ENCODE results near the gene STAC3.
"Not testable (repeated sequence)": the region's sequence is repeated elsewhere in the genome, so short reads cannot be mapped to it uniquely, and the experiment has no call there.

The STAC3 gene

GRCh38 chr12:57250956-57251355, at the start of gene STAC3:
TSS of gene STAC3 (minus strand) at chr12:57251187. CDS start at chr12:57249636, 1,551 bp downstream.
- POLR2A ChIA-PET, result interaction anchor here (0.9 kb wide), 2 partner anchors 21 to 269 kb away, joined by 3 read pairs; partner anchors contain the start of gene DDIT3
- DNase-seq (ENCODE audit: low read depth, low spot score), result no peak
- TF ChIP-seq, protein P1, sequence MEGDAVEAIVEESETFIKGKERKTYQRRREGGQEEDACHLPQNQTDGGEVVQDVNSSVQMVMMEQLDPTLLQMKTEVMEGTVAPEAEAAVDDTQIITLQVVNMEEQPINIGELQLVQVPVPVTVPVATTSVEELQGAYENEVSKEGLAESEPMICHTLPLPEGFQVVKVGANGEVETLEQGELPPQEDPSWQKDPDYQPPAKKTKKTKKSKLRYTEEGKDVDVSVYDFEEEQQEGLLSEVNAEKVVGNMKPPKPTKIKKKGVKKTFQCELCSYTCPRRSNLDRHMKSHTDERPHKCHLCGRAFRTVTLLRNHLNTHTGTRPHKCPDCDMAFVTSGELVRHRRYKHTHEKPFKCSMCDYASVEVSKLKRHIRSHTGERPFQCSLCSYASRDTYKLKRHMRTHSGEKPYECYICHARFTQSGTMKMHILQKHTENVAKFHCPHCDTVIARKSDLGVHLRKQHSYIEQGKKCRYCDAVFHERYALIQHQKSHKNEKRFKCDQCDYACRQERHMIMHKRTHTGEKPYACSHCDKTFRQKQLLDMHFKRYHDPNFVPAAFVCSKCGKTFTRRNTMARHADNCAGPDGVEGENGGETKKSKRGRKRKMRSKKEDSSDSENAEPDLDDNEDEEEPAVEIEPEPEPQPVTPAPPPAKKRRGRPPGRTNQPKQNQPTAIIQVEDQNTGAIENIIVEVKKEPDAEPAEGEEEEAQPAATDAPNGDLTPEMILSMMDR (IDR thresholded peaks at IDR 0.05; ENCODE audit: insufficient read depth, low read length, missing control alignments), result no peak

DNA sequence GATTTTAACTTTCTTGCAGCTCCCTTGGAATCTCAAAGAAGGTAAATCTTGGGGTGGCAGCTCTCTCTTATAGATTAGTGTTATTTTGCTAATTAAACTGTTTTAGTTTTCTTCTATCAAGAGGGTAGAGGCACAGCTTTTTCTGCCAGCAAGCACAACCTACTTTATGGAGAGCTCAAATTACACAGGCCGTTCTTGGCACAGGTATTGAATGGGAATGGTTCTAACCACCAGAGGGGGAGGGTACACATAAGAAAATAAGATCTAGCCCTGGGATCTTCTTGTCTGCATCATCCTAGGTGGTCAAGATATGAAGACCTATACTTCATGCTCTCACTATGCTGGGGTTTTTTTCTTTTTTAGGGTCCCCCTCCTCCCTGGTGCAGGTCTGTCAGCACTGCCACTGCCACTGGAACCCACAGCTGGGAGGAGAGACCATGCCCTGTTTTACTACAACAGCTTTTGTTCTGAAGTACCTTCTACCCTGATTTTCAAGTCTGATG, 48.6 kb upstream of the STAC3 start:
- no peak for DNase-seq (ENCODE audit: low read depth, low spot score)
- ChIA-PET CTCF (interaction anchor here (0.8 to 16.2 kb wide), 8 partner anchors 8 to 163 kb away, joined by 3 to 449 read pairs (median 6); partner anchors contain the start of gene INHBE), POLR2A (no interaction called here)
- H3K4me3 ChIP-seq (ENCODE audit: low read depth, low read length), result no peak overlapping the region
- TF ChIP-seq, protein P1 (IDR thresholded peaks at IDR 0.05; ENCODE audit: insufficient read depth, low read length, missing control alignments), result no peak

More at GRCh38 chr12:57250956-57251355, at the start of gene STAC3:
- CTCF ChIA-PET, result interaction anchor here (1.0 to 38.5 kb wide), 9 partner anchors 8 to 206 kb away, joined by 3 to 880 read pairs (median 9); partner anchors contain the start of genes GLI1, INHBE and STAT6
- no peak within 1 kb of the TSS for H3K4me3 ChIP-seq (ENCODE audit: low read depth, low read length)

GRCh38 chr12:57296291-57296690, 45.3 kb upstream of the STAC3 start:
- no peak for DNase-seq (ENCODE audit: low read depth, low spot score)
- ChIA-PET POLR2A (no interaction called here), CTCF (interaction anchor here (1.2 to 2.0 kb wide), 3 partner anchors 19 to 162 kb away, joined by 3 to 8 read pairs (median 5); no protein-coding TSS in a partner anchor)
- TF ChIP-seq, protein P1 (IDR thresholded peaks at IDR 0.05; ENCODE audit: insufficient read depth, low read length, missing control alignments), result no peak
- H3K4me3 ChIP-seq (ENCODE audit: low read depth, low read length), result no peak overlapping the region

DNA sequence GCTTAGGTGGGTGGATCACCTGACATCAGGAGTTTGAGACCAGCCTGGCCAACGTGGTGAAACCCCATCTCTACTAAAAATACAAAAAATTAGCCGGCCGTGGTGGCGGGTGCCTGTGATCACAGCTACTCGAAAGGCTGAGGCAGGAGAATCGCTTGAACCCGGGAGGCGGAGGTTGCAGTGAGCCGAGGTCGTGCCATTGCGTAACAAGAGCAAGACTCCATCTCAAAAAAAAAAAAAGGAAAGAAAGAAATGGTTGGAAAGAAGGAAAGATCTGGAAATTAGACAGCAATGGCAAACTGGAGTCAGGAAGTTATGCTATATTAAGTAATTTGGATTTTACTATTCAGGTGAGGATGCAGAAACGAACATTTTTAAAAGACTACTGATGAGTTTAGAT, 31.1 kb upstream of the STAC3 start:
- not testable (repeated sequence) for H3K4me3 ChIP-seq (ENCODE audit: low read depth, low read length); DNase-seq (ENCODE audit: low read depth, low spot score)
- ChIA-PET CTCF (interaction anchor here (0.9 to 2.6 kb wide), 9 partner anchors 9 to 176 kb away, joined by 3 to 13 read pairs (median 3); no protein-coding TSS in a partner anchor), POLR2A (interaction anchor here (0.7 kb wide), 1 partner anchor 679 kb away, joined by 3 read pairs; no protein-coding TSS in a partner anchor)

GRCh38 chr12:57280211-57281062, 29.4 kb upstream of the STAC3 start:
- CTCF ChIA-PET, result interaction anchor here (1.1 to 2.1 kb wide), 9 partner anchors 15 to 175 kb away, joined by 3 to 7 read pairs (median 4); no protein-coding TSS in a partner anchor
- POLR2A ChIA-PET, result interaction anchor here (0.7 kb wide), 1 partner anchor 9 kb away, joined by 4 read pairs; no protein-coding TSS in a partner anchor
- peak; percentile 79 for DNase-seq (ENCODE audit: low read depth, low spot score)
- TF ChIP-seq, protein P1 (IDR thresholded peaks at IDR 0.05; ENCODE audit: insufficient read depth, low read length, missing control alignments), result no peak
- H3K4me3 ChIP-seq (ENCODE audit: low read depth, low read length), result no peak overlapping the region

DNA sequence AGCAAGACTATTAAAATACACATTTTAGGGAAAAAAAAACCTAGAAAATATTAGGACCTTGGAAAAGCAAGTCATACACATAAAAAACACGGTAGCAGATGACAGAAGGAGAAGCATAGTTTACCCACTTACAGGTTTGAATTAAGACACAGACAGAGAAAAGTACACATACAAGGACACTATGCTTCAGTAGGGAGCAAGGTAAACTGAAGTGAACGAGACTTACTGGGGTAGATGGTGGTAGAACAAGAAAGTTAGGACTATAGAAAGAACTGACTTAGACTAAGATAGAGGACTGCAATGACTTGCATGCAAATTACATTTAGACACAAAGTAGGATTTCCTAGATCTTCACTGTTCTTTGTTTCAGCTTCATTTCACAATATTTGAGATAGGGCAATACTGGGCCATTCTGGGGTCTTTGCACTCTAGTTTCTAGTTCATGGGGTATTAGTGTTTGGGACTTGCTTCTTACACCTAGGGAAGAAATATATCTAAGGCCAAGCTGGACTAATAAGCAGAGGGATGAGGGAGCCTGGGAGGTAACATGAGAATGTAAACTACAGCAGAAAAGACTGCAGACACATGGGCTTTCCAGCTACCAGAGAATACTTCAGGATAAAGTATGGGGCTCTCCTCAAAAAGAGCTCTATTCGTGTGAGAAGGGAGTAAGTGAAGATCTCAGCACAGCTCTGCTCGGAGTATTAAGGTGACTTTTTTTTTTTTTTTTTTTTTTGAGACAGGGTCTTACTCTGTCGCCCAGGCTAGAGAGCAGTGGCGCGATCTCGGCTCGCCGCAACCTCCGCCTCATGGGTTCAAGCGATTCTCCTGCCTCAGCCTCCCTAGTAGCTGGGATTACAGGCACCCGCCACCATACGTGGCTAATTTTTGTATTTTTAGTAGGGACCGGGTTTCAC, 27.7 kb upstream of the STAC3 start:
- DNase-seq (ENCODE audit: low read depth, low spot score), result no peak
- no peak overlapping the region for H3K4me3 ChIP-seq (ENCODE audit: low read depth, low read length)
- CTCF ChIA-PET, result interaction anchor here (1.3 to 4.1 kb wide), 9 partner anchors 9 to 184 kb away, joined by 3 to 52 read pairs (median 7); partner anchors contain the start of gene INHBE
- POLR2A ChIA-PET, result interaction anchor here (0.7 kb wide), 1 partner anchor 332 kb away, joined by 3 read pairs; the partner anchor contains the start of gene ARHGEF25
- TF ChIP-seq, protein P1 (IDR thresholded peaks at IDR 0.05; ENCODE audit: insufficient read depth, low read length, missing control alignments), result no peak

Measured in AG04449 (cell line).